Glomerular visceral epithelial cell (primary cell): ENCODE data around the gene UIMC1.

Experiments
- DNase-seq: peaks from one replicate; pipeline ENCODE4 v3.0.0-alpha.2; 2016; ENCODE audit errors: extremely low spot score

The UIMC1 gene

GRCh38 chr5:176902911-176903664, 103.5 kb downstream of the UIMC1 start:
- peak; percentile 91 for DNase-seq

- DNase-seq = no peak
Observed at GRCh38 chr5:176902102-176902814, 104.3 kb downstream of the UIMC1 start.

- DNase-seq = peak; percentile 57
Observed at GRCh38 chr5:176901260-176902101, 105.1 kb downstream of the UIMC1 start.

GRCh38 chr5:176900780-176901204, 105.8 kb downstream of the UIMC1 start:
- DNase-seq = no peak

- no peak for DNase-seq
Observed at GRCh38 chr5:176899946-176900779, 106.4 kb downstream of the UIMC1 start.

GRCh38 chr5:176899296-176899891, 107.2 kb downstream of the UIMC1 start, which contains the start of gene HK3:
HK3 (minus strand) TSS chr5:176899346; CDS start chr5:176896159, 3,187 bp downstream.
- DNase-seq = no peak

- no peak for DNase-seq
Observed at GRCh38 chr5:176897263-176897662, 109.3 kb downstream of the UIMC1 start.

- no peak for DNase-seq
Observed at GRCh38 chr5:176895831-176896230, 110.7 kb downstream of the UIMC1 start.

- DNase-seq = no peak
Observed at GRCh38 chr5:176894298-176894697, 112.3 kb downstream of the UIMC1 start.

- DNase-seq = no peak
Observed at GRCh38 chr5:176892663-176893062, 113.9 kb downstream of the UIMC1 start.

GRCh38 chr5:176891331-176891958, 115.1 kb downstream of the UIMC1 start:
- no peak for DNase-seq

GRCh38 chr5:176890455-176891330, 115.9 kb downstream of the UIMC1 start:
- DNase-seq = no peak

GRCh38 chr5:176889321-176890280, 117.0 kb downstream of the UIMC1 start:
- DNase-seq = no peak

- DNase-seq = no peak
Observed at GRCh38 chr5:176888865-176889165, 117.8 kb downstream of the UIMC1 start.

- no peak for DNase-seq
Observed at GRCh38 chr5:176888016-176888864, 118.3 kb downstream of the UIMC1 start.

GRCh38 chr5:176887252-176887849, 119.2 kb downstream of the UIMC1 start:
- DNase-seq = no peak
